Upper lobe of left lung (tissue), 6 donors: Measurements from ENCODE around the gene CYBC1. TPM values are rescaled to one million over a fixed set of nuclear protein-coding genes. Genes with fewer than 3 reads are reported as not detected.

Source experiments
- ATAC-seq, 2 donors: fragments of 200-7000 bp; cut with Tn5 transposase; one replicate each; pipeline ENCODE4 v1.9.1; 2022; ENCODE audit warnings: mild to moderate bottlenecking in 2 of 2, moderate library complexity in 2 of 2; ENCODE audit not compliant: low FRiP score in 2 of 2
- DNase-seq, 2 donors: peaks; one replicate each; pipeline ENCODE4 v3.0.0-alpha.2; 2019 to 2020
- H3K27ac ChIP-seq, 4 donors: fragments of 200-600 bp; sonication (generic); one replicate each; pipeline ENCODE4 v1.5.1; 2016 to 2019
- H3K27me3 ChIP-seq, 4 donors: fragments of 200-600 bp; sonication (generic); one replicate each; pipeline ENCODE4 v1.5.1; 2017 to 2019
- H3K36me3 ChIP-seq, 4 donors: fragments of 200-600 bp; sonication (generic); one replicate each; pipeline ENCODE4 v1.5.1; 2016 to 2019
- H3K4me1 ChIP-seq, 4 donors: fragments of 200-600 bp; sonication (generic); one replicate each; pipeline ENCODE4 v1.5.1; 2018 to 2019
- H3K4me3 ChIP-seq, 4 donors: fragments of 200-600 bp; sonication (generic); one replicate each; pipeline ENCODE4 v1.5.1; 2017 to 2019; ENCODE audit warnings: mild to moderate bottlenecking in 2 of 4, moderate library complexity in 1 of 4
- H3K9me3 ChIP-seq, 4 donors: fragments of 200-600 bp; sonication (generic); one replicate each; pipeline ENCODE4 v1.5.1; 2018 to 2019
- CTCF ChIP-seq, 6 experiments: fragments of 450-650 bp in 4 of 6; fragments of 200-600 bp in 2 of 6; sonication (generic) in 2 of 6; IDR thresholded peaks; one replicate each; pipeline ENCODE4 v1.5.1; 2016 to 2019; ENCODE audit warnings: antibody characterized with exemption in 6 of 6
- EP300 ChIP-seq, 4 donors: sonication (generic); formaldehyde crosslinking; IDR thresholded peaks; one replicate each; pipeline ENCODE4 v1.5.1; 2017; ENCODE audit warnings: antibody characterized with exemption in 4 of 4, control low read depth in 2 of 4
- POLR2A ChIP-seq, 4 donors: fragments of 450-650 bp; IDR thresholded peaks; one replicate each; pipeline ENCODE4 v1.5.1; 2016 to 2017; ENCODE audit warnings: antibody characterized with exemption in 4 of 4, mild to moderate bottlenecking in 2 of 4
- POLR2AphosphoS5 ChIP-seq, 2 donors: sonication (generic); formaldehyde crosslinking; IDR thresholded peaks; one replicate each; pipeline ENCODE4 v1.5.1; 2017; ENCODE audit warnings: antibody characterized with exemption in 2 of 2
- WGBS, 2 donors: methylation state at CpG; one replicate each; pipeline ENCODE4 v1.1.5; 2017 to 2018; 5-methylcytosine and 5-hydroxymethylcytosine counted together
- small RNA-seq, 4 donors: library from RNA; depleted of rRNA; stranded (forward); fragments of <200 nt; gene quantifications; one replicate each; pipeline ENCODE3, GENCODE V24; 2016
- total RNA-seq, 6 donors: library from RNA; depleted of rRNA in 4 of 6; stranded (reverse); fragments of >200 nt in 4 of 6; gene quantifications; one replicate each; pipeline versions ENCODE4 v1.1.0 to v1.2.1, GENCODE V29; 2016 to 2021
- donor health status: DM: no; HTN: no; CAD: no; lungs with moderate emphysema.
- donor health status: DM: no; HTN: yes; CAD: no; lungs with severe emphysema.

CYBC1 gene
- total RNA-seq, 6 donors from 2014 or later = 74.9 to 193 (median 108) TPM

DNA sequence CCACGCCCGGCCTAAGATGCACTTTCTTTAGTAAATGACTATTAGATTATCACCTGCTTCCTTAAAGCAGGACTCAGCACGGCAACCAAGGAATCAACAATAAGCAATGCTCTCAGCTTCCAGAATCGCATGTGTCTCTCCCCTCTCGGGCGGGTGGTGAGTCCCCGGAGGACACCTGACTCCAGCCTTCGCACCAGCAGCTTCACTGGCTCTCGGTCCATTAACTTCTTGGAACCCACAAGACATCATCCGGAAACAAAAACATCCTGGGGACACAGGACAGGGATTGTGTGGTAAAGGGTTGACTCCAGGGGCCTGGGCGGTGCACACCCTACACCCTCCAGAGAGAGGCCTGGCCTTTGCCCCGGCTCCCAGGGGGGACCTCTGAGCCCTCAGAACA is 56.3 kb downstream of the CYBC1 start:
- no peak overlapping the region for H3K4me3 ChIP-seq
- TF ChIP-seq CTCF (IDR thresholded peaks at IDR 0.05) = no peak
- no peak for TF ChIP-seq EP300 (IDR thresholded peaks at IDR 0.05)
- TF ChIP-seq POLR2AphosphoS5 (IDR thresholded peaks at IDR 0.05) = no peak
- TF ChIP-seq POLR2A (IDR thresholded peaks at IDR 0.05) = no peak
- 96 to 98% methylated on average over 11 to 12 of the region's 12 CpGs for WGBS, 2 donors
- DNase-seq (no peak), ATAC-seq (no peak)
- no peak overlapping the region for H3K27ac ChIP-seq
- H3K36me3 ChIP-seq = peaks cover 2 to 44% (median 19%) of the 10 kb centered on the region in 4 donors
- H3K27me3 ChIP-seq = no peaks in the 10 kb centered on the region
- peaks cover 0 to 5% (median 0%) of the 10 kb centered on the region in 4 donors for H3K4me1 ChIP-seq
- no peaks in the 10 kb centered on the region for H3K9me3 ChIP-seq

DNA sequence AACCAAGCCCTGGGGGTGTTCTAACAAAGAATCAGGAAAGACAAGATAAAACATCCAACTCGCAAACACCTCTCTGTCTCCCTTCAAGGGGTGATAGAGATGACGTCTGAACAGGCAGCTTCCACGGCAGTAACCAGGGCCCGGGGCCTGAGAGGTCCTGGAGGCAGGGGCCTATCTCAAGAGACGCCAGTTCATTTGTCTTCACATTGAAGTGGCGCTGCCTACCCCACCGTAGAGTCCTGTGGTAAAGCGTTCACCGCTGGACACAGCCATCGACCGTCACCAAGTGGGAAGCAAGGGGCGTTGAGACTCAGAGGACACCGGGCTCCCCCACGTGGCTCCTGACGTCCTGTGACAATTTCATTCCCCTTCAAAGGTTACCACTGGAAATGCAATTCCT is 57.6 kb downstream of the CYBC1 start:
- H3K36me3 ChIP-seq = peaks cover 2 to 40% (median 19%) of the 10 kb centered on the region in 4 donors
- DNase-seq (no peak), ATAC-seq (no peak)
- 87 to 89% methylated on average over 15 of the region's 15 CpGs for WGBS, 2 donors
- no peaks in the 10 kb centered on the region for H3K4me1 ChIP-seq
- H3K4me3 ChIP-seq = no peak overlapping the region
- no peak for TF ChIP-seq CTCF (IDR thresholded peaks at IDR 0.05)
- no peak for TF ChIP-seq EP300 (IDR thresholded peaks at IDR 0.05)
- TF ChIP-seq POLR2AphosphoS5 (IDR thresholded peaks at IDR 0.05) = no peak
- TF ChIP-seq POLR2A (IDR thresholded peaks at IDR 0.05) = no peak
- no peak overlapping the region for H3K27ac ChIP-seq
- H3K27me3 ChIP-seq = no peaks in the 10 kb centered on the region
- no peaks in the 10 kb centered on the region for H3K9me3 ChIP-seq

Small RNA genes lying within 50 kb of the gene (small RNA-seq; reads per million reads assigned to genes)
- gene RF00019 = 0 reads per million in 4 donors

Other genes starting within 250 kb of the CYBC1 start
- 100 to 1,000 TPM in 2 of 6 donors, 10 to 100 TPM in 4; 52.9 to 204 (median 71.8) TPM for gene CCDC57, start 237.9 kb downstream of the CYBC1 start, total RNA-seq
- gene SLC16A3, start 221.7 kb downstream of the CYBC1 start, total RNA-seq = 100 to 1,000 TPM in 3 of 6 donors, 10 to 100 TPM in 3; 33.5 to 134 (median 102) TPM
- gene CSNK1D, start 177.1 kb downstream of the CYBC1 start, total RNA-seq = 100 to 1,000 TPM in 4 of 6 donors, 10 to 100 TPM in 2; 80.6 to 228 (median 152) TPM
- 10 to 100 TPM in 1 of 6 donors, 1 to 10 TPM in 5; 5.2 to 24.7 (median 7.6) TPM for gene CD7, start 133.1 kb downstream of the CYBC1 start, total RNA-seq
- gene SECTM1, start 117.0 kb downstream of the CYBC1 start, total RNA-seq = 10 to 100 TPM; 17.8 to 50.4 (median 36.2) TPM
- not detected for gene TEX19, start 91.5 kb downstream of the CYBC1 start, total RNA-seq
- gene UTS2R, start 79.0 kb downstream of the CYBC1 start, total RNA-seq = under 1 TPM in 1 of 6 donors, not detected in 5; 0.39 TPM
- 100 to 1,000 TPM in 2 of 6 donors, 10 to 100 TPM in 4; 33.7 to 250 (median 43.4) TPM for gene HEXD, start 32.4 kb downstream of the CYBC1 start, total RNA-seq
- 10 to 100 TPM; 20.0 to 76.9 (median 38.2) TPM for gene OGFOD3, start 32.2 kb downstream of the CYBC1 start, total RNA-seq
- 10 to 100 TPM; 28.9 to 77.8 (median 62.6) TPM for gene NARF, start 8.0 kb upstream of the CYBC1 start, total RNA-seq
- 10 to 100 TPM; 50.8 to 92.7 (median 58.9) TPM for gene FOXK2, start 69.0 kb upstream of the CYBC1 start, total RNA-seq
- 10 to 100 TPM; 54.9 to 90.0 (median 74.3) TPM for gene WDR45B, start 197.7 kb upstream of the CYBC1 start, total RNA-seq
- gene RAB40B, start 247.9 kb upstream of the CYBC1 start, total RNA-seq = 10 to 100 TPM in 5 of 6 donors, 1 to 10 TPM in 1; 7.8 to 23.7 (median 11.4) TPM